ENCODE data around the gene KCNK4. TPM values are rescaled to one million over a fixed set of nuclear protein-coding genes. Genes with fewer than 3 reads are reported as not detected.

The KCNK4 gene
- total and polyA plus RNA-seq, 2 of the 13 experiments (the other 11 are each of a cell fraction or from before 2014, with no cell fraction given): not detected

GRCh38 chr11:64331569-64332371 is 40.7 kb downstream of the KCNK4 start (continued):
- TF ChIP-seq ZBTB8A (CRISPR knock-in tag; IDR thresholded peaks at IDR 0.05; ENCODE audit: borderline replicate concordance, low read depth) (no peak), SRSF4 (IDR thresholded peaks at IDR 0.05; ENCODE audit: low read depth, low read length, poor library complexity, severe bottlenecking) (no peak), EED (CRISPR knock-in tag; IDR thresholded peaks at IDR 0.05) (peak; percentile 31; the same call in 1 of the 2 replicates), SMARCE1 (IDR thresholded peaks at IDR 0.05; ENCODE audit: borderline replicate concordance) (no peak), AHR (CRISPR knock-in tag; IDR thresholded peaks at IDR 0.05) (no peak), CEBPG (CRISPR knock-in tag; IDR thresholded peaks at IDR 0.05) (no peak), ZBTB40 (IDR thresholded peaks at IDR 0.05) (no peak), ZBTB40 (CRISPR knock-in tag; IDR thresholded peaks at IDR 0.05) (no peak), MEIS1 (CRISPR knock-in tag; IDR thresholded peaks at IDR 0.05; ENCODE audit: borderline replicate concordance) (no peak), NFAT5 (CRISPR knock-in tag; IDR thresholded peaks at IDR 0.05) (no peak), RFXAP (CRISPR knock-in tag; IDR thresholded peaks at IDR 0.05; ENCODE audit: borderline replicate concordance) (no peak), ZNF510 (CRISPR knock-in tag; IDR thresholded peaks at IDR 0.05; ENCODE audit: low read depth) (no peak), ZNF274 (CRISPR knock-in tag; IDR thresholded peaks at IDR 0.05) (no peak), HMG20A (CRISPR knock-in tag; IDR thresholded peaks at IDR 0.05; ENCODE audit: borderline replicate concordance) (no peak), ZEB1 (IDR thresholded peaks at IDR 0.05; ENCODE audit: insufficient replicate concordance, low read depth) (no peak), NBN (conservative IDR thresholded peaks at IDR 0.05) (0 out of 2 replicates have a peak, but pooled peaks have one; percentile 29)

Measured in HepG2 (cell line).